HEK293T (cell line): Measurements from ENCODE around the gene PRICKLE3.
"Not testable (repeated sequence)": the region's sequence is repeated elsewhere in the genome, so short reads cannot be mapped to it uniquely, and the experiment has no call there.

Experiments
- CTCF ChIA-PET: fragments of 350-600 bp; formaldehyde crosslinking; extraction: SDS; loops from one replicate; lab custom pipeline; 2021; ENCODE audit warnings: antibody characterized with exemption, inconsistent platforms; lab: Yijun Ruan, JAX
- POLR2A ChIA-PET: fragments of 350-600 bp; formaldehyde crosslinking; extraction: SDS; loops from one replicate; lab custom pipeline; 2020; ENCODE audit warnings: antibody characterized with exemption, inconsistent platforms; lab: Yijun Ruan, JAX
- DNase-seq: peaks from one replicate; pipeline ENCODE4 v3.0.0; 2012; ENCODE audit warnings: mixed read lengths; ENCODE audit errors: extremely low spot score
- ARNT ChIP-seq: fragments of 450-650 bp; IDR thresholded peaks from 2 replicates; pipeline ENCODE4 v1.6.1; 2017; ENCODE audit warnings: mild to moderate bottlenecking
- BHLHE40 ChIP-seq: fragments of 450-650 bp; IDR thresholded peaks from 2 replicates; pipeline ENCODE4 v1.6.1; 2016; ENCODE audit warnings: mild to moderate bottlenecking, moderate library complexity, borderline replicate concordance
- CTBP1 ChIP-seq: fragments of 450-650 bp; IDR thresholded peaks from 2 replicates; pipeline ENCODE4 v1.6.1; 2016; ENCODE audit warnings: borderline replicate concordance
- ELF4 ChIP-seq: fragments of 450-650 bp; IDR thresholded peaks from 2 replicates; pipeline ENCODE4 v1.6.1; 2017; ENCODE audit warnings: antibody characterized with exemption
- FOXA1 ChIP-seq: fragments of 450-650 bp; IDR thresholded peaks from 2 replicates; pipeline ENCODE4 v1.6.1; 2016; ENCODE audit warnings: mild to moderate bottlenecking
- FOXK2 ChIP-seq: fragments of 450-650 bp; IDR thresholded peaks from 2 replicates; pipeline ENCODE4 v1.6.1; 2016; ENCODE audit warnings: mild to moderate bottlenecking
- FOXM1 ChIP-seq: fragments of 450-650 bp; IDR thresholded peaks from 2 replicates; pipeline ENCODE4 v1.6.1; 2017; ENCODE audit warnings: mild to moderate bottlenecking, borderline replicate concordance
- HDGF ChIP-seq: fragments of 450-650 bp; IDR thresholded peaks from 2 replicates; pipeline ENCODE4 v1.6.1; 2017; ENCODE audit warnings: antibody characterized with exemption, borderline replicate concordance
- L3MBTL2 ChIP-seq: fragments of 450-650 bp; conservative IDR thresholded peaks from 2 replicates; pipeline ENCODE4 v1.6.1; 2016; ENCODE audit warnings: mild to moderate bottlenecking
- LEF1 ChIP-seq: fragments of 450-650 bp; IDR thresholded peaks from 2 replicates; pipeline ENCODE4 v1.6.1; 2017; ENCODE audit warnings: mild to moderate bottlenecking, borderline replicate concordance
- NFRKB ChIP-seq: fragments of 450-650 bp; IDR thresholded peaks from 2 replicates; pipeline ENCODE4 v1.6.1; 2016; ENCODE audit warnings: mild to moderate bottlenecking, moderate library complexity
- SP1 ChIP-seq: fragments of 450-650 bp; IDR thresholded peaks from 2 replicates; pipeline ENCODE4 v1.6.1; 2017
- SUZ12 ChIP-seq: fragments of 450-650 bp; IDR thresholded peaks from 2 replicates; pipeline ENCODE4 v1.6.1; 2016; ENCODE audit warnings: mild to moderate bottlenecking
- TARDBP ChIP-seq: fragments of 450-650 bp; IDR thresholded peaks from 2 replicates; pipeline ENCODE4 v1.6.1; 2016
- ZNF384 ChIP-seq: fragments of 450-650 bp; IDR thresholded peaks from 2 replicates; pipeline ENCODE4 v1.6.1; 2016
- TF ChIP-seq, protein P1 (sequence below): fragments of 450-650 bp; IDR thresholded peaks from 2 replicates; pipeline ENCODE4 v1.6.1; 2016

The PRICKLE3 gene

DNA sequence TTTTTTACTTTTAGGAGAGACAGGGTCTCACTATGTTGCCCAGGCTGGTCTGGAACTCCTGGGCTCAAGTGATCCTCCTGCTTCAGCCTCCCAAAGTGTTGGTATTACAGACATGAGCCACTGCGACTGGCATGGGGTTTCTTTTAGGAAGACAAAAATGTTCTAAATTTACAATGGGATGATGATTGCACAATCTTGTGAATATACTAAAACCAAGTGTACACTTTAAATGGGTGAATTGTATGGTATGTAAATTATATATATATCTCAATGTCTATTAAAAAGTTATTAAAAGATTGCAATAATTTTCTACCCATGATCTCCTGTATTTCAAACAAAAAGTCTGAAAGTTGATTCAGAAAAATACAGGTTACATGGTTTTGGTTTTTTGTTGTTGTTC lies 32.7 kb downstream of the PRICKLE3 start:
- ChIA-PET CTCF (interaction anchor here (1.9 kb wide), 1 partner anchor 11 kb away, joined by 6 read pairs; no protein-coding TSS in a partner anchor), POLR2A (no interaction called here)
- no peak for DNase-seq
- TF ChIP-seq NFRKB (no peak), ELF4 (no peak), TARDBP (no peak), ARNT (no peak), ZNF384 (no peak), BHLHE40 (no peak), CTBP1 (no peak), FOXA1 (no peak), FOXK2 (no peak), HDGF (no peak), LEF1 (no peak), SP1 (no peak), SUZ12 (no peak), FOXM1 (no peak), L3MBTL2 (no peak)
- TF ChIP-seq, protein P1, sequence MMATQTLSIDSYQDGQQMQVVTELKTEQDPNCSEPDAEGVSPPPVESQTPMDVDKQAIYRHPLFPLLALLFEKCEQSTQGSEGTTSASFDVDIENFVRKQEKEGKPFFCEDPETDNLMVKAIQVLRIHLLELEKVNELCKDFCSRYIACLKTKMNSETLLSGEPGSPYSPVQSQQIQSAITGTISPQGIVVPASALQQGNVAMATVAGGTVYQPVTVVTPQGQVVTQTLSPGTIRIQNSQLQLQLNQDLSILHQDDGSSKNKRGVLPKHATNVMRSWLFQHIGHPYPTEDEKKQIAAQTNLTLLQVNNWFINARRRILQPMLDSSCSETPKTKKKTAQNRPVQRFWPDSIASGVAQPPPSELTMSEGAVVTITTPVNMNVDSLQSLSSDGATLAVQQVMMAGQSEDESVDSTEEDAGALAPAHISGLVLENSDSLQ, result no peak

DNA sequence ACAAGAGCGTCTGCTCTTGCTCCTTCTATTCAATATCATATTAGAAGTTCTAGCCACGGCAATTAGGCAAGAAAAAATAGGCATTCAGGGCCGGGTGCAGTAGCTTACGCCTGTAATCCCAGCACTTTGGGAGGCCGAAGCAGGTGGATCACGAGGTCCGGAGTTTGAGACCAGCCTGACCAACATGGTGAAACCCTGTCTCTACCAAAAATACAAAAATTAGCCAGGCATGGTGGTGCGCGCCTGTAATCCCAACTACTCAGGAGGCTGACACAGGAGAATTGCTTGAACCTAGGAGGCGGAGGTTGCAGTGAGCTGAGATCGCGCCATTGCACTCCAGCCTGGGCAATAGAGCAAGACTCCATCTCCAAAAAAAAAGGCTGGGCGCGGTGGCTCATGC lies 36.9 kb downstream of the PRICKLE3 start:
- DNase-seq, CTCF ChIA-PET: not testable (repeated sequence)
- POLR2A ChIA-PET, result interaction anchor here (0.8 kb wide), 1 partner anchor 16 kb away, joined by 3 read pairs; no protein-coding TSS in a partner anchor

DNA sequence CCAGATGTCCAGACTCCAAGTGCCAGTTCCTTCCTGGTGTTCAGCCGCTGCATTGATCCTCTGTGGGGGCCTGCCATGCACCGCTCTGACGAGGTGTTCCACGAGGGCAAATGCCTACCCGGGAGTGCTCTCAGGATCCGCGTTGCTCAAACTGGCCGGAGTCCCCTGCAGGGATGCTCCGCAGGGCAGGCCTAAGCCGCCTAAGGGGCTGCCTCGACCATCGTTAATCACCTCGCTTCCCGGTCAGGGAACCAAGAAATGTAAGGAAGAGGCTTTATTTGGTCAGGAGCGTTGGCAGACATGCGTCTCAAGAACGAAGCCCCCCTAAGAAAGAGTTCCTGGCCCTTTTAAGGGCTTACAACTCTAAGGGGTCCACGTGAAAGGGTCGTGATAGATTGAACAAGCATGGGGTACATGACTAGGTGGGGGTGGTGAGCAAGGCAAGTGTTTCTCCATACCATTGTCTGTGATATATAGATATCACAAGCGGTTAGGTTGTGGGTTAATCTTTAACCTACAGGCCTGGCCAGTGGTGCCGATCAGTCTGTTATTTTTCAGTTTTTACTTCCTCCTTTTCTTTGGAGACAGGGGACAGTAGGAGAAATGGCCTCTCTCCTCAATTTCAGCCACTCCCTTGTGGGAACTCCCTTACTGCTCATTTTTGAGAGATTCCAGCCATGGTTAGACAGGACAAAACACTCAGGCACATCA lies 37.6 kb downstream of the PRICKLE3 start:
- POLR2A ChIA-PET, CTCF ChIA-PET, DNase-seq: not testable (repeated sequence)

DNA sequence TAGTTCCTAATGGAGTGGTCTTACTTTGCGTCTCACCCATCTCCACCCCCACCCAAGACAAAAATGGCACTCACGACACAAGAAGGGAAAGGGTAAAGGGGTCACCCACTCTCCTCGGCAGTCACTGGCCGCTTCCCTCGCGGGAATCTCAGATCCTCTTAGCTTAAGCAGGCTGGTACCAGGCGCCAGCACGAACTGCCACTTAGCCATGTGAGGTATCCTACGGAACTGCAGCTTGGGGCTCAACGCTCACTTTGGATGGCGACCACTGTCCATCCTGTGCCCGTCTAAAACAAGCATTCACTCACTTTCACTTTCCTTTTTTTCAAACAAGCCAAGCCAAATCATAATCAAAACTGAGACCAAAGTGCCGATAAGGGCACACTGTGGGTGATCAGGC lies 38.2 kb downstream of the PRICKLE3 start:
- no peak for DNase-seq
- ChIA-PET CTCF (no interaction called here), POLR2A (no interaction called here)
- no peak for TF ChIP-seq L3MBTL2
- no peak for TF ChIP-seq FOXA1
- TF ChIP-seq TARDBP, result no peak
- no peak for TF ChIP-seq SUZ12
- no peak for TF ChIP-seq FOXM1
- TF ChIP-seq NFRKB, result no peak
- TF ChIP-seq, protein P1, result no peak

DNA sequence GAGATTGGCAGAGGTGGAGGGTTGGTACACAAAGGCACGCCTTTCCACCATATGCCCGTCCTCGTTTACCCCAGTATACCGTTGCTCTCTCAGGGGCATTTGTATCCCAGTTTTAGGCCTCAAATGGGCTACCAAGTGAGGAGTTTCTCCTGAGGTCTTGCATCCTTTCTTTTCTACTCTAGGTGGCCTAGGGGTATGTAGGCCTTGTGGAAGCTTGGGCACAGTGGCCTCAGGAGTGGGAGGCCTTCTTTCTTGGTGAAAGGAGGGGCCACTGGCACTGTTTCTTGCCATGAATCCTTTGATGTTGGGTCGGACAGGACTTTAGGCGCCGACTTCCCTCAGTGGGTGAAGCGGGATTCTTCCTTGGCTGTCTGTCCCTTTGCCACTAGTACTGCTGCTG lies 38.9 kb downstream of the PRICKLE3 start:
- DNase-seq, result no peak
- CTCF ChIA-PET, result no interaction called here
- POLR2A ChIA-PET, result no interaction called here
- TF ChIP-seq HDGF (no peak), FOXM1 (no peak), FOXA1 (no peak), FOXK2 (no peak), CTBP1 (no peak), SUZ12 (no peak), NFRKB (no peak), ARNT (no peak), ELF4 (no peak), BHLHE40 (no peak), TARDBP (no peak), LEF1 (no peak), ZNF384 (no peak), L3MBTL2 (no peak), SP1 (no peak)
- TF ChIP-seq, protein P1, result no peak

DNA sequence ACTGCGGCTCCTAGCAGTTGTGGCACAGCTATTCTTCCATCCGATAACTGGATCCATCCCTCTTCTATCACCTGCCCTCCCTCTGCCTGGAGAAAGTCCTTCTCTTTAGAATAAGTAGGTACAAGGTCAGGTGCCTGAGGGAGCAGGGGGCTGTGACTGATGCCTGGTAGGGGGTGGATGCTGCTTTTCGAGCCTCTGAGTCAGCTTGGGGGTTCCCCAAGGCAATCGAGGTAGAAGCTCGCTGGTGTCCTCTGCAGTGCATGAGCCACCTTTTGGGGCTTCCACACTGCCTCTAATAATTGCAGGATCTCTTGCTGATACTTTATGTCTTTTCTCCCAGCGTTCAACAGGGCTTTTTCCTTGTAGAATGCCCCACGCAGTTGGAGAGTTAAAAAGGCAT lies 43.0 kb downstream of the PRICKLE3 start:
- ChIA-PET POLR2A (interaction anchor here (3.2 kb wide), 1 partner anchor 12 kb away, joined by 12 read pairs; no protein-coding TSS in a partner anchor), CTCF (interaction anchor here (2.0 kb wide), 1 partner anchor 11 kb away, joined by 6 read pairs; no protein-coding TSS in a partner anchor)
- DNase-seq, result not testable (repeated sequence)

DNA sequence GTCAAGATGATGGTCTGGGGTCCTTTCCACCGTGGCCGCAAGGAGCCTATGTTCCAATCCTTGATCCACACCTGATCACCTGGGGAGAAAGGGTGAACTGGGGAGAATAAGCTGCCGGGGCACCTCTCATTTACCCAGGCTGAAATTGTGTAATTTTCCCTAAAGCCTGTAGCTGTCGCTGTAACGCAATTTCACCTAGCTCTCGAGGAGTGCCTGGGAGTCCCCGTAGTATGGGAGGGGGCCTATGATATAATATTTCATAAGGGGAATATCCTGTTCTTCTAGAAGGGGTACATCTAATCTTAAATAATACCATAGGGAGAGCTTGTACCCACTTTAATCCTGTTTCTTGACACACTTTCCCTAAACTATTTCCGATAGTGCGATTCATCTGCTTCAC lies 43.9 kb downstream of the PRICKLE3 start:
- ChIA-PET POLR2A (interaction anchor here (3.2 kb wide), 1 partner anchor 13 kb away, joined by 12 read pairs; no protein-coding TSS in a partner anchor), CTCF (interaction anchor here (0.8 to 2.0 kb wide), 2 partner anchors 12 to 15 kb away, joined by 3 to 6 read pairs; no protein-coding TSS in a partner anchor)
- DNase-seq, result not testable (repeated sequence)
